ENCODE data around the gene MINPP1. TPM values are rescaled to one million over a fixed set of nuclear protein-coding genes. Genes with fewer than 3 reads are reported as not detected.

Gene MINPP1
- total RNA-seq, 1 donor from 2014 or later: 14.3 TPM

DNA sequence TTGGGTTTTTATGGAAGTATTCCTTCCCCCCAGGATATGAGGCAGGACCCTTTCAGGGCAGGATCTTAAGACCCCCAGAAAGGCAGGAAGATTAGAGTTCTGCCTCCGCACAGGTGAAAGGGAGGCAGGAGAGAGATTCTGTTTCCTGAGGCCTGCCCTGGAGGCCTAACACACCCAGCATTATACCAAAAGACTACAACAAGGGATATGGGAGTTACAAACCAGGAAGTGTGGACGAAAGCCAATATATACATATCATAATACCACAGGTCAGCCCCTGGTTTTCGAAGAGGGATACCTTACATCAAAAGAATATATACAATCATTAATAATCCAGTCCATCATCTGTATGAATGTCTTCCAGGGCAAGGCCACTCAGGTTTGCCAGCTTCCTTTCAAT is 14.2 kb downstream of the MINPP1 start:
- no peaks in the 10 kb centered on the region for H3K27me3 ChIP-seq
- no peaks in the 10 kb centered on the region for H3K9me3 ChIP-seq
- no peak for DNase-seq (ENCODE audit: low spot score in 2 of 2)
- no peaks in the 10 kb centered on the region for H3K4me1 ChIP-seq
- H3K27ac ChIP-seq: no peak overlapping the region
- TF ChIP-seq, protein P1, sequence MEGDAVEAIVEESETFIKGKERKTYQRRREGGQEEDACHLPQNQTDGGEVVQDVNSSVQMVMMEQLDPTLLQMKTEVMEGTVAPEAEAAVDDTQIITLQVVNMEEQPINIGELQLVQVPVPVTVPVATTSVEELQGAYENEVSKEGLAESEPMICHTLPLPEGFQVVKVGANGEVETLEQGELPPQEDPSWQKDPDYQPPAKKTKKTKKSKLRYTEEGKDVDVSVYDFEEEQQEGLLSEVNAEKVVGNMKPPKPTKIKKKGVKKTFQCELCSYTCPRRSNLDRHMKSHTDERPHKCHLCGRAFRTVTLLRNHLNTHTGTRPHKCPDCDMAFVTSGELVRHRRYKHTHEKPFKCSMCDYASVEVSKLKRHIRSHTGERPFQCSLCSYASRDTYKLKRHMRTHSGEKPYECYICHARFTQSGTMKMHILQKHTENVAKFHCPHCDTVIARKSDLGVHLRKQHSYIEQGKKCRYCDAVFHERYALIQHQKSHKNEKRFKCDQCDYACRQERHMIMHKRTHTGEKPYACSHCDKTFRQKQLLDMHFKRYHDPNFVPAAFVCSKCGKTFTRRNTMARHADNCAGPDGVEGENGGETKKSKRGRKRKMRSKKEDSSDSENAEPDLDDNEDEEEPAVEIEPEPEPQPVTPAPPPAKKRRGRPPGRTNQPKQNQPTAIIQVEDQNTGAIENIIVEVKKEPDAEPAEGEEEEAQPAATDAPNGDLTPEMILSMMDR (IDR thresholded peaks at IDR 0.05): no peak
- intact Hi-C loops (cut with DNase I): no loop called here
- no peak overlapping the region for H3K4me3 ChIP-seq
- peaks cover 5 to 33% of the 10 kb centered on the region in 2 donors for H3K36me3 ChIP-seq

DNA sequence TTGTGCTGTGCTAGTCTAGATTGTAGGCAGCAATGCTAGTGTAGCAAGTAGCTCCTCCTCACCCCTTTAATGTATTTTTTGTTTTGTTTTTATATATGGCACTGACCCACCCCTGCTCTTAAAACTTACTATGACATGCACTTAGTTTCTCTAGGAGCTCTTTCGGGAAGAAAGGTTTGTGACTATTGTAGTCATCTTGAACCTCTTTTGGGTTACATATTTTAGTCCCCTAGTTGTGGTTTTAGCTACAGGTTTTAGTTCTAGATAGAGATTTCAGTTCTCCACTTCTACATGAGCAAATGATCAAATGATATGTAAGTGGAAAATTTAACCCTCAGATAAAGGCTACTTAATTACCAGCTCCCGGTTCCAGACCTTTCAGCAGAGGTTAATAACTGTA is 14.9 kb downstream of the MINPP1 start:
- Histone ChIP-seq H3K27ac (no peak overlapping the region), H3K9me3 (no peaks in the 10 kb centered on the region), H3K27me3 (no peaks in the 10 kb centered on the region), H3K4me1 (peaks cover 0 to 5% of the 10 kb centered on the region in 2 donors), H3K4me3 (no peak overlapping the region), H3K36me3 (peaks cover 3 to 26% of the 10 kb centered on the region in 2 donors)
- TF ChIP-seq, protein P1 (IDR thresholded peaks at IDR 0.05): no peak
- intact Hi-C loops (cut with DNase I): no loop called here
- DNase-seq (ENCODE audit: low spot score in 2 of 2): no peak

DNA sequence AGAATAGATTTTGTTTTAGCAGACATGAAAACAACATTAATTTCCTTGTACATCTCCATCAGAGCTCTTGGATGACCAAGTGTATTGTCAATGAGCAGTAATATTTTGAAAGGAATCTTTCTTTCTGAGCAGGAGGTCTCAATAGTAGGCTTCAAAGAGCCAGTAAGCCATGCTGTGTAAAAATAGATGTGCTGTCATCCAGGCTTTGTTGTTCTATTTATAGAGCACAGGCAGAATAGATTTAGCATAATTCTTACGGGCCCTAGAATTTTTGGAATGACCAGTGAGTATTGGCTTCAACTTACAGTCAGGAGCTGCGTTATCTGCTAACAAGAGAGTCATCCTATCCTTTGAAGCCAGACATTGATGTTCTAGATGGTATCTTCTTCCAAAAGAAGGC is 19.0 kb downstream of the MINPP1 start:
- intact Hi-C loops (cut with DNase I): no loop called here
- H3K27me3 ChIP-seq: no peaks in the 10 kb centered on the region
- peak overlapping the region; percentile 43 to 72 for H3K27ac ChIP-seq
- TF ChIP-seq, protein P1 (IDR thresholded peaks at IDR 0.05): no peak
- DNase-seq (ENCODE audit: low spot score in 2 of 2): no peak
- H3K4me1 ChIP-seq: peaks cover 0 to 5% of the 10 kb centered on the region in 2 donors
- H3K36me3 ChIP-seq: peaks cover 7 to 14% of the 10 kb centered on the region in 2 donors
- H3K9me3 ChIP-seq: peaks cover 0 to under 1% of the 10 kb centered on the region in 2 donors
- H3K4me3 ChIP-seq: no peak overlapping the region

DNA sequence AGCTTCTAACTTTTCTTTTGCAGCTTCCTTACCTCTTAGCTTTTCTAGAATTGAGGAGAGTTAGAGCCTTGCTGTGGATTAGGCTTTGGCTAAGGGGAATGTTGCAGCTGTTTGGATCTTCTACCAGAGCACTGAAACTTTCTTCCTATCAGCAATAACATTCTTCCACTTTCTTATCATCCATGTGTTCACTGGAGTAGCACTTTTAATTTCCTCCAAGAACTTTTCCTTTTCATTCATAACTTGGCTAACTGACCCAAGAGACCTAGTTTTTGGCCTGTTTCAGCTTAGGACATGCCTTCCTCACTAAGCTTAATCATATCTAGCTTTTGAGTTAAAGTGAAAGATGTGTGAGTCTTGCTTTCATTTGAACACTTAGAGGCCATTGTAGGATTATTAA is 19.6 kb downstream of the MINPP1 start:
- peak overlapping the region; percentile 43 to 72 for H3K27ac ChIP-seq
- H3K4me3 ChIP-seq: no peak overlapping the region
- H3K4me1 ChIP-seq: peaks cover 0 to 5% of the 10 kb centered on the region in 2 donors
- no peak for DNase-seq (ENCODE audit: low spot score in 2 of 2)
- no peaks in the 10 kb centered on the region for H3K27me3 ChIP-seq
- TF ChIP-seq, protein P1 (IDR thresholded peaks at IDR 0.05): no peak
- peaks cover 0 to 4% of the 10 kb centered on the region in 2 donors for H3K9me3 ChIP-seq
- intact Hi-C loops (cut with DNase I): no loop called here
- peaks cover 7 to 8% of the 10 kb centered on the region in 2 donors for H3K36me3 ChIP-seq

DNA sequence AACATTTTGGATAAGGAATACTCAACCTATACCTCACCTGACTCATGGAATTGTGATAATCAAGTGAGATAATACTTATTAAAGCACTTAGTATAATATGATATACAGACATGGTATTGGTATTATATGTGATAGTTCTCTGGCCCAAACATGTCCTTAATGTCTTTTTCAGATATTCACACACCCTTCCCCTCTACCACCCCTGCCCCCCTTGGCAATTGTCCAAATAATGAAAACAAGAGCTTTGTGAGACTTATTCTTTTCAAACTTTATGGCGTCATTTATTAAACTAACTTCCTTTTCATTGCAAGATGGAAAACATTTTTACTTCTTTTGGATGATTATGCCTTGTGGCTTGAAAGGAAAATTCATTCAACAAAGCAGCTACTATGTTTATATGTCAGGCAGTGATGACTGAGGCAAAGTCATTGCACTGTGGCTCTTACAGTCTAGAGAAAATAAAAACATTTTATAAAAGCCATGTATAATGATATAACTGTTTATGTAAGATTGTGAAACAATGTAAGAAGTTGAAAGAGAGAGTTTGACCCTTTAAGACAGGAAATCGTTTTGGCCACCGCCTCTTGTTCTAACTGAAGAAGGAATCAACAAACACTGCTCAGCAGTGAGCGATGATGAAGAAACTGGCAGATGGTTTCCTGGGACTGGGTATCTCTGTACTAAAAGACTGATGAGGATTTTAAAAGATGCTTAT is 27.4 kb downstream of the MINPP1 start:
- DNase-seq (ENCODE audit: low spot score in 2 of 2): no peak
- intact Hi-C loops (cut with DNase I): no loop called here
- Histone ChIP-seq H3K4me3 (peak overlapping the region in 1 of 2 donors; percentile 7), H3K27ac (peak overlapping the region; percentile 59 to 61), H3K27me3 (no peaks in the 10 kb centered on the region), H3K4me1 (peaks cover 0 to 6% of the 10 kb centered on the region in 2 donors), H3K36me3 (peaks cover 7 to 13% of the 10 kb centered on the region in 2 donors), H3K9me3 (peaks cover 0 to 8% of the 10 kb centered on the region in 2 donors)
- TF ChIP-seq, protein P1 (IDR thresholded peaks at IDR 0.05): no peak

Data from ascending aorta (tissue), 2 donors.